H9 (cell line): Measurements from ENCODE around the gene NKX6-2. TPM values are rescaled to one million over a fixed set of nuclear protein-coding genes. Genes with fewer than 3 reads are reported as not detected.

Experiments used
- DNase-seq: peaks from one replicate; pipeline ENCODE4 v3.0.0-alpha.2; 2017
- H2AFZ ChIP-seq: one replicate; pipeline ENCODE4 v1.6.1; 2013; ENCODE audit warnings: mild to moderate bottlenecking, low read length, control low read depth, moderate library complexity
- H2AK5ac ChIP-seq: 2 replicates; pipeline ENCODE4 v1.6.1; 2013; ENCODE audit warnings: low read length, control low read depth, mixed read lengths; ENCODE audit not compliant: insufficient read length
- H2BK120ac ChIP-seq: one replicate; pipeline ENCODE4 v1.6.1; 2013; ENCODE audit warnings: low read depth, mild to moderate bottlenecking, low read length, control low read depth, inconsistent platforms; ENCODE audit not compliant: poor library complexity, severe bottlenecking
- H2BK12ac ChIP-seq: 2 replicates; pipeline ENCODE4 v1.6.1; 2013; ENCODE audit warnings: low read length, control low read depth, mixed read lengths, low read depth; ENCODE audit not compliant: insufficient read length
- H2BK15ac ChIP-seq: 2 replicates; pipeline ENCODE4 v1.6.1; 2013; ENCODE audit warnings: low read depth, low read length, control low read depth
- H2BK20ac ChIP-seq: one replicate; pipeline ENCODE4 v1.6.1; 2013; ENCODE audit warnings: low read depth, mild to moderate bottlenecking, low read length, control low read depth, inconsistent platforms; ENCODE audit not compliant: poor library complexity, severe bottlenecking
- H2BK5ac ChIP-seq: 2 replicates; pipeline ENCODE4 v1.6.1; 2013; ENCODE audit warnings: low read length, control low read depth, mixed read lengths; ENCODE audit not compliant: insufficient read length
- H3K14ac ChIP-seq: 2 replicates; pipeline ENCODE4 v1.6.1; 2013; ENCODE audit warnings: low read length, control low read depth; ENCODE audit not compliant: insufficient read depth
- H3K18ac ChIP-seq: 2 replicates; pipeline ENCODE4 v1.6.1; 2013; ENCODE audit warnings: low read depth, mild to moderate bottlenecking, mixed read lengths, low read length, control low read depth; ENCODE audit not compliant: insufficient read length
- H3K23ac ChIP-seq: 2 replicates; pipeline ENCODE4 v1.6.1; 2013; ENCODE audit warnings: low read length, control low read depth, mixed read lengths, low read depth; ENCODE audit not compliant: insufficient read length
- H3K23me2 ChIP-seq: 2 replicates; pipeline ENCODE4 v1.6.1; 2013; ENCODE audit warnings: low read depth, mild to moderate bottlenecking, mixed read lengths, low read length, control low read depth; ENCODE audit not compliant: insufficient read length, poor library complexity, severe bottlenecking
- H3K27ac ChIP-seq: 2 replicates; pipeline ENCODE4 v1.5.1; 2013; ENCODE audit warnings: low read length, control low read depth, mixed read lengths, low read depth; ENCODE audit not compliant: insufficient read length
- H3K27me3 ChIP-seq: 2 replicates; pipeline ENCODE4 v1.6.1; 2013; ENCODE audit warnings: low read length, control low read depth, inconsistent platforms; ENCODE audit not compliant: insufficient read depth
- H3K4ac ChIP-seq: 2 replicates; pipeline ENCODE4 v1.6.1; 2013; ENCODE audit warnings: low read depth, mild to moderate bottlenecking, control low read depth, inconsistent platforms, low read length, moderate library complexity
- H3K4me1 ChIP-seq: 2 replicates; pipeline ENCODE4 v1.6.1; 2013; ENCODE audit warnings: low read length, control low read depth, inconsistent platforms; ENCODE audit not compliant: insufficient read depth
- H3K4me2 ChIP-seq: 2 replicates; pipeline ENCODE4 v1.6.1; 2013; ENCODE audit warnings: low read length, control low read depth, mixed read lengths; ENCODE audit not compliant: insufficient read length, insufficient read depth
- H3K56ac ChIP-seq: 2 replicates; pipeline ENCODE4 v1.6.1; 2013; ENCODE audit warnings: low read depth, mild to moderate bottlenecking, mixed read lengths, low read length, control low read depth; ENCODE audit not compliant: insufficient read length
- H3K79me1 ChIP-seq: 2 replicates; pipeline ENCODE4 v1.6.1; 2013; ENCODE audit warnings: low read depth, mild to moderate bottlenecking, moderate library complexity, low read length, control low read depth, inconsistent platforms; ENCODE audit not compliant: insufficient read depth, poor library complexity, severe bottlenecking
- H3K79me2 ChIP-seq: 2 replicates; pipeline ENCODE4 v1.6.1; 2013; ENCODE audit warnings: low read length, control low read depth, inconsistent platforms; ENCODE audit not compliant: insufficient read depth
- H3K9ac ChIP-seq: 2 replicates; pipeline ENCODE4 v1.6.1; 2013; ENCODE audit warnings: low read length, control low read depth, mixed read lengths; ENCODE audit not compliant: insufficient read length; ENCODE audit errors: extremely low read depth
- H3K9me3 ChIP-seq: one replicate; pipeline ENCODE4 v1.6.1; 2013; ENCODE audit warnings: low read depth, low read length, inconsistent platforms; ENCODE audit not compliant: control insufficient read depth
- H3T11ph ChIP-seq: one replicate; pipeline ENCODE4 v1.6.1; 2013; ENCODE audit warnings: mild to moderate bottlenecking, low read length, control low read depth, inconsistent platforms
- H4K20me1 ChIP-seq: one replicate; pipeline ENCODE4 v1.6.1; 2013; ENCODE audit not compliant: control insufficient read depth, insufficient read length, insufficient read depth
- H4K5ac ChIP-seq: 2 replicates; pipeline ENCODE4 v1.6.1; 2013; ENCODE audit warnings: low read depth, mild to moderate bottlenecking, mixed read lengths, low read length, control low read depth; ENCODE audit not compliant: insufficient read length
- H4K8ac ChIP-seq: replicated peaks from 2 replicates; pipeline ENCODE4 v1.6.1; 2013; ENCODE audit warnings: low read length, control low read depth, mixed read lengths, low read depth; ENCODE audit not compliant: insufficient read length
- H4K91ac ChIP-seq: 2 replicates; pipeline ENCODE4 v1.6.1; 2013; ENCODE audit warnings: low read depth, mild to moderate bottlenecking, moderate library complexity, mixed read lengths, low read length, control low read depth; ENCODE audit not compliant: insufficient read length
- H3K27ac Mint-ChIP-seq, 3 experiments: 2 replicates in 2 of 3; 3 replicates in 1 of 3; pipeline ENCODE4 v1.8.0; 2020 to 2021; ENCODE audit warnings: mixed read lengths in 3 of 3, mild to moderate bottlenecking in 1 of 3, moderate library complexity in 1 of 3
- H3K27me3 Mint-ChIP-seq: 2 replicates; pipeline ENCODE4 v1.8.0; 2021; ENCODE audit warnings: low read depth, mild to moderate bottlenecking, moderate library complexity, mixed read lengths
- H3K36me3 Mint-ChIP-seq, 3 experiments: 2 replicates in 2 of 3; 3 replicates in 1 of 3; pipeline ENCODE4 v1.8.0; 2020 to 2021; ENCODE audit warnings: low read depth in 3 of 3, mixed read lengths in 3 of 3; ENCODE audit not compliant: insufficient read depth in 1 of 3
- H3K4me1 Mint-ChIP-seq, 2 experiments: 2 replicates each; pipeline ENCODE4 v1.8.0; 2020; ENCODE audit warnings: mixed read lengths in 2 of 2
- H3K4me3 Mint-ChIP-seq, 2 experiments: 2 replicates in 1 of 2; 3 replicates in 1 of 2; pipeline ENCODE4 v1.8.0; 2020 to 2021; ENCODE audit warnings: mild to moderate bottlenecking in 2 of 2, mixed read lengths in 2 of 2, moderate library complexity in 1 of 2
- H3K9me3 Mint-ChIP-seq, 2 experiments: 2 replicates in 1 of 2; 3 replicates in 1 of 2; pipeline ENCODE4 v1.8.0; 2020; ENCODE audit warnings: mild to moderate bottlenecking in 2 of 2, mixed read lengths in 2 of 2, moderate library complexity in 1 of 2
- WGBS: extraction: QIAGEN DNeasy Blood & Tissue Kit; methylation state at CpG from one replicate; pipeline ENCODE4 v1.1.7; 2013; ENCODE audit warnings: missing lambda C conversion rate, low lambda C conversion rate, mixed read lengths; ENCODE audit not compliant: insufficient read length; ENCODE audit errors: extremely low coverage; 5-methylcytosine and 5-hydroxymethylcytosine counted together
- total RNA-seq: library from RNA; stranded (reverse); gene quantifications from 2 replicates; pipeline ENCODE4 v1.2.1, GENCODE V29; 2021
- TF ChIP-seq, protein P1 (sequence below): fragments of 200-600 bp; sonication (generic); conservative IDR thresholded peaks from 3 replicates; pipeline ENCODE4 v1.8.0; 2021; ENCODE audit warnings: antibody characterized with exemption, mild to moderate bottlenecking

NKX6-2 gene
- total RNA-seq, 1 experiment from 2014 or later, result 0.13 TPM

DNA sequence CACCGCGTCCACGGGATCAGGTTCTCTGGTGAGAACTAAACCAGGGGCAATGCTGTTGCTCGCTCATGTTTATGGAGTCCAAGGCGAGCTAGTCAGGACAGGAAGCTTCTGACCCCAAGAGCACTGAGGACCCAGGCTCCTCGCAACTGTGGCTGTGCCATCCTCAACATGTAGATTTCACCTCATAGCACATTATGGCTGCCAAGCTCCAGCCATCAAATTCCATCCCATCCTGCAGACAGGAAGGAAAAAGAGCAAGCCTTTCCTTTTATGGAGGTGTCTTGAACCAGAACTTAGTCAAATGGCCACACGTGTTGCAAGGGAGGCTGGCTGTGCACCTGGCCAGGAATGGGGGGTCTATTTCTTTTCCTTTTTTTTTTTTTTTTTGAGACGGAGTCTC is 16.1 kb upstream of the NKX6-2 start:
- H3K4me1 Mint-ChIP-seq, result peaks cover 0 to 10% of the 10 kb centered on the region in 2 experiments; a peak in 2 of 4 replicates
- no peak overlapping the region for H3K9ac ChIP-seq
- H3K23ac ChIP-seq, result no peak overlapping the region
- H2BK15ac ChIP-seq, result no peak overlapping the region
- no peaks in the 10 kb centered on the region for H3K23me2 ChIP-seq
- no peaks in the 10 kb centered on the region for H3K79me1 ChIP-seq
- no peak overlapping the region for H3T11ph ChIP-seq
- H2AFZ ChIP-seq, result no peak overlapping the region
- no peak overlapping the region for H3K56ac ChIP-seq
- H3K9me3 ChIP-seq, result no peaks in the 10 kb centered on the region
- H3K9me3 Mint-ChIP-seq, result peaks cover 0 to 6% of the 10 kb centered on the region in 2 experiments; a peak in 3 of 5 replicates
- H3K18ac ChIP-seq, result no peak overlapping the region
- no peak overlapping the region for H2BK20ac ChIP-seq
- no CpG with 5 or more reads among the region's 8 CpGs for WGBS
- no peak overlapping the region for H4K91ac ChIP-seq
- H3K14ac ChIP-seq, result no peak overlapping the region
- H3K27me3 Mint-ChIP-seq, result peaks cover 4% of the 10 kb centered on the region
- no peak overlapping the region for H3K27ac ChIP-seq
- no peaks in the 10 kb centered on the region for H3K79me2 ChIP-seq
- no peaks in the 10 kb centered on the region for H3K27me3 ChIP-seq
- no peak overlapping the region for H4K5ac ChIP-seq
- no peak overlapping the region for H2BK5ac ChIP-seq
- H2BK12ac ChIP-seq, result no peak overlapping the region
- no peaks in the 10 kb centered on the region; a peak in 2 of 7 replicates for H3K36me3 Mint-ChIP-seq
- H4K8ac ChIP-seq, result no peak overlapping the region
- H4K20me1 ChIP-seq, result no peaks in the 10 kb centered on the region
- H3K4me1 ChIP-seq, result no peaks in the 10 kb centered on the region
- H3K27ac Mint-ChIP-seq, result no peak overlapping the region
- no peak overlapping the region for H3K4ac ChIP-seq
- H3K4me3 Mint-ChIP-seq, result no peak overlapping the region
- DNase-seq, result no peak
- TF ChIP-seq, protein P1, sequence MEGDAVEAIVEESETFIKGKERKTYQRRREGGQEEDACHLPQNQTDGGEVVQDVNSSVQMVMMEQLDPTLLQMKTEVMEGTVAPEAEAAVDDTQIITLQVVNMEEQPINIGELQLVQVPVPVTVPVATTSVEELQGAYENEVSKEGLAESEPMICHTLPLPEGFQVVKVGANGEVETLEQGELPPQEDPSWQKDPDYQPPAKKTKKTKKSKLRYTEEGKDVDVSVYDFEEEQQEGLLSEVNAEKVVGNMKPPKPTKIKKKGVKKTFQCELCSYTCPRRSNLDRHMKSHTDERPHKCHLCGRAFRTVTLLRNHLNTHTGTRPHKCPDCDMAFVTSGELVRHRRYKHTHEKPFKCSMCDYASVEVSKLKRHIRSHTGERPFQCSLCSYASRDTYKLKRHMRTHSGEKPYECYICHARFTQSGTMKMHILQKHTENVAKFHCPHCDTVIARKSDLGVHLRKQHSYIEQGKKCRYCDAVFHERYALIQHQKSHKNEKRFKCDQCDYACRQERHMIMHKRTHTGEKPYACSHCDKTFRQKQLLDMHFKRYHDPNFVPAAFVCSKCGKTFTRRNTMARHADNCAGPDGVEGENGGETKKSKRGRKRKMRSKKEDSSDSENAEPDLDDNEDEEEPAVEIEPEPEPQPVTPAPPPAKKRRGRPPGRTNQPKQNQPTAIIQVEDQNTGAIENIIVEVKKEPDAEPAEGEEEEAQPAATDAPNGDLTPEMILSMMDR, result no peak
- no peak overlapping the region for H2AK5ac ChIP-seq
- H2BK120ac ChIP-seq, result no peak overlapping the region
- no peak overlapping the region for H3K4me2 ChIP-seq
